Measurements from ENCODE around the gene PLA2G4E.

Gene PLA2G4E

DNA sequence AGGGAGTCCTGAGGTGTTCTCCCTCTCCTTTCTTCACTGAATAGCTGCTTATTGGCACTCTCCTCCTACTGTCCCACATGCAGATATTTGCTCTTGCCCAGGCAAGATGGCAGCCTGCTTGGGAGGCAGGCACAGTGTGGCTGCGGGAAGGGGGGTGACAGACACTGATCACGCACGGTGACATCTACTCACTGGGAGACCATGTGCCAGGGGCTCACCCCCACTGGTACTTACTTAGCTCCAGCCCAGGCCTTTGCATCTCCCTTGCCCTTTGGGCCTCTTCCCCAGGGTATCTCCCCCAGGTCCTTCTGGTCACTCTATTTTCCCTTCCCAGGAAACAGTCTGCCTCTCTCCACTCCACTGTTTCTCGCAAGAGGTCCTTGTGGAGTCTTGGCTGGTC, 6.4 kb downstream of the PLA2G4E start:
- no peaks in the 10 kb centered on the region for H3K36me3 Mint-ChIP-seq (ENCODE audit: low read depth)
- H3K9me3 Mint-ChIP-seq: no peaks in the 10 kb centered on the region
- no peak overlapping the region for H3K4me3 Mint-ChIP-seq
- peaks cover 12% of the 10 kb centered on the region for H3K4me1 Mint-ChIP-seq
- ATAC-seq (no peak), DNase-seq (no peak)
- H3K27ac Mint-ChIP-seq: no peak overlapping the region
- peaks cover 2% of the 10 kb centered on the region for H3K27me3 Mint-ChIP-seq

DNA sequence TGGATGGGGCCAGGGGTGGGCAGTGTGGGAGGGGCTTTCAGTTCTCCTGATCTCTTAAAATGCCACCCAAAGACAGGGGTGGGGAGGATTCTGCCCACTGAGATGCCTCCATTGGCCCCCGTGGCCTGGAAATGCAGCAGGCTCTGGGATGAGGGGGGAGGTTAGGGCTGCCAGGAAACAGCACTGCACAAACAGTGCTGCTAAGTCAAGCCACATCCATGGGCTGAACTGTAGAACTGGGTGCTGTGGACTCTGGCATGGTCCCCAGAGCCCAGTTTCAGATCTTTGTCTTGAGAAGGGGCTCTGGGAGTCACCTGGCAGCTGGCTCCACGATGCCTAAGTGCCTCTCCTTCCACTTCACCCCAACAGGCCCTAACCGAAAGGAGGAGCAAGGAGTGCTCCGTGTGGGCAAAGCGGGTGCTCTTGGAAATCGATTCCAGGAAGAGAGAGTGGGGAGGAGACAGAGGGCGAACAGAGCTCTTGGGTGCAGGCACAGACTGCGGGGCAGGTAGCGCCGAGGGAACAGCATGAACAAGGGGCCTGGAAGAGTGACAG, 7.8 kb downstream of the PLA2G4E start:
- DNase-seq (no peak), ATAC-seq (no peak)
- Mint-ChIP-seq H3K4me3 (no peak overlapping the region), H3K9me3 (no peaks in the 10 kb centered on the region), H3K4me1 (peaks cover 12% of the 10 kb centered on the region), H3K27ac (no peak overlapping the region), H3K27me3 (peaks cover 2% of the 10 kb centered on the region), H3K36me3 (ENCODE audit: low read depth) (no peaks in the 10 kb centered on the region)

DNA sequence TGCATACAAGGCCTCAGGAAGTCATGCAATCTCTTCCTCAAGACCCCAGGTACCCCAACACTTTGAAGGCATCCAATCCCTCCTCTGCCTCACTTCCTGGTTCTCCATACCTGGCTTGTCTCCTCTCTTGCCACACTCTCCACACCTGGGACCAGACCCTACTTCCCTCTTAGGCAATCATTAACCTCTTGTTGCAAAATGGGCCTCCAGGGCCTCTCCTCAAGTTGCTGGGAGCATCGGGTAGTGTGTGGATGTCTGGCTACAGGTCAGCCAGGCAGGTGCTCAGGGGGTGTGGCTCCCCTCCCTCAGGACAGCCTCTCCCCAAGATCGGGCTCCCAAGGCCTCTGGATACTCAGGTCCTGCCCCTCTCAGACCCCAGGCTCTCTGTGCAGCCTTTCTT, 8.6 kb downstream of the PLA2G4E start:
- H3K27ac Mint-ChIP-seq: no peak overlapping the region
- peaks cover 2% of the 10 kb centered on the region for H3K27me3 Mint-ChIP-seq
- DNase-seq: no peak
- no peaks in the 10 kb centered on the region for H3K36me3 Mint-ChIP-seq (ENCODE audit: low read depth)
- no peak for ATAC-seq
- peaks cover 14% of the 10 kb centered on the region for H3K4me1 Mint-ChIP-seq
- H3K9me3 Mint-ChIP-seq: no peaks in the 10 kb centered on the region
- no peak overlapping the region for H3K4me3 Mint-ChIP-seq

DNA sequence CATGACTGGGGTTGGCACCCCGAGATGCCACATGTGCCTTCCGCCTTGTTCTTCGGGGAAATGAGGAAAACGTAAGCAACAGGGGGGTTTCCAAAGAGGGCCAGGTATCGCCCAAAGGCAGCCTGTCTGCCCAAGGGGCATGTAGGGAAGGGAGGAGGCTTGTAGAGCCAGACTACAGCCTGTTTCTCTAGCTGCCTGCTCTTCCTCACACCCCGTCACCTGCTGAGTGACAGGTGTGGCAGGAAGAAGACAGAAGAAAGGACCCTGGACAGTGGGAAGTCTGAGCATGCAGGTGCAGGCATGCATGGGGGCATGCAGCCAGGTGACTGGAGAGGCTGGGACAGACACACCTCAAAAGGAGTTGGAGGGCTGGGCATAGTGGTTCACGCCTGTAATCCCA, 9.8 kb downstream of the PLA2G4E start:
- Mint-ChIP-seq H3K9me3 (no peaks in the 10 kb centered on the region), H3K4me3 (no peak overlapping the region), H3K36me3 (ENCODE audit: low read depth) (no peaks in the 10 kb centered on the region), H3K27ac (peak overlapping the region; percentile 75), H3K27me3 (peaks cover 2% of the 10 kb centered on the region), H3K4me1 (peaks cover 17% of the 10 kb centered on the region)
- ATAC-seq (no peak), DNase-seq (no peak)

DNA sequence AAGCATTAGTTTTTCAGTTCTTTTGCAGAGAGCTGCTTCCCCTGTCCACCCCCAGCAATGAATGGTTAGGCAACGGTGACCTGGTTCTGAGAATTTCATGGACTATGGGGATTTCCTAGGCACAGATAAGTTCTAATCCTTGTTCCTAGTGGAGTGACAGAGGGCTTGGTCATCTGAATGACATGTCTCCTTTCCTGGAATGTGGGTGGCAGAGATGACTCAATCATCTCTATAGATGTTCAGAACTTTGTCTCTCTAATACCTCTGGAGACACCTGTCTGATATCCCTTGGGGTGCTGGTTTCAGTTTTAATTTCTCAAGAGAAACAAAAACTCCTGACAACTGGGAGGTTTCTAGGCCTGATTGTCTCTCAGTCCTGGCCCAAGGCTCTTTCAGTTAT, 10.4 kb downstream of the PLA2G4E start:
- Mint-ChIP-seq H3K4me1 (peaks cover 23% of the 10 kb centered on the region), H3K36me3 (ENCODE audit: low read depth) (no peaks in the 10 kb centered on the region), H3K27ac (peak overlapping the region; percentile 75), H3K27me3 (peaks cover 2% of the 10 kb centered on the region), H3K9me3 (no peaks in the 10 kb centered on the region), H3K4me3 (no peak overlapping the region)
- no peak for DNase-seq
- ATAC-seq: peak; percentile 76

DNA sequence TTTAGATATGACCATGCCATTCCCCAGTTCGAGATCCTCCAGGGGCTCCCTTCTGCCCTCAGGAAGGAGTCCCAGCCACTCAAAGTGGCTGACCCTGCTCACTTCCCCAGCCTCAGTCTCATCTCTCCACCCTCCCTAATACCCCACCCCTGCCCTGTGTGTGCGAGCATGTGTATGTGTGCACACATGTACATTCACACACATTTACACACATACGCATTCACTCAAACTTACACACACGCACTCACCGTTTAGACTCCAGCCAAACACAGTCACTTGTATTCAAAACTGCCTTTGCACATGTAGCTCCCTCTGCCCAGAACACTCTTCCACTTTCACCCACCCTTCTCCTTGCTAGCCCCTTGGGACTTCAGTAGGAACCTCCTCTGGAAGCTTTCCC, 11.4 kb downstream of the PLA2G4E start:
- Mint-ChIP-seq H3K27me3 (peaks cover 2% of the 10 kb centered on the region), H3K9me3 (no peaks in the 10 kb centered on the region), H3K4me3 (no peak overlapping the region), H3K4me1 (peaks cover 24% of the 10 kb centered on the region), H3K27ac (no peak overlapping the region), H3K36me3 (ENCODE audit: low read depth) (no peaks in the 10 kb centered on the region)
- DNase-seq (no peak), ATAC-seq (no peak)

DNA sequence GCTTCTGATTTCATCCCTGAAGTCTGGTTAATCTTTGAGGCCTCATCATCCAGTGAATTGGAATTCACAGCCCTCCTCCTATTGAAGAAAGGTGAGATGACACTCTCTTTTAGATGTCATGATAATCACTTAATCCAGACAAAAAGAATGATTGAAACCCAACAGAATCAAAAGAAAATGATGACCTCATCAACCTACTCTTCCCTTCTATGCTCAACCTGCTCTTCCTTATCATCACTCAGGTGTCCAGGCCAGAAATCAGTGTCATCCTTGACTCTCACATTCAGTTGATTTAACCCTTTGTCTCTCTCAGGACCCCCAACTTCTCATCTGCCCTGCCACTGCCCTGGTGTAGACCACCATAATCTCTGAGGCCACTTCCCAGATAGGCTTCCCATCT, 11.8 kb downstream of the PLA2G4E start:
- H3K4me3 Mint-ChIP-seq: no peak overlapping the region
- ATAC-seq: no peak
- H3K9me3 Mint-ChIP-seq: no peaks in the 10 kb centered on the region
- no peak overlapping the region for H3K27ac Mint-ChIP-seq
- H3K36me3 Mint-ChIP-seq (ENCODE audit: low read depth): no peaks in the 10 kb centered on the region
- peaks cover 24% of the 10 kb centered on the region for H3K4me1 Mint-ChIP-seq
- DNase-seq: no peak
- peaks cover 3% of the 10 kb centered on the region for H3K27me3 Mint-ChIP-seq

DNA sequence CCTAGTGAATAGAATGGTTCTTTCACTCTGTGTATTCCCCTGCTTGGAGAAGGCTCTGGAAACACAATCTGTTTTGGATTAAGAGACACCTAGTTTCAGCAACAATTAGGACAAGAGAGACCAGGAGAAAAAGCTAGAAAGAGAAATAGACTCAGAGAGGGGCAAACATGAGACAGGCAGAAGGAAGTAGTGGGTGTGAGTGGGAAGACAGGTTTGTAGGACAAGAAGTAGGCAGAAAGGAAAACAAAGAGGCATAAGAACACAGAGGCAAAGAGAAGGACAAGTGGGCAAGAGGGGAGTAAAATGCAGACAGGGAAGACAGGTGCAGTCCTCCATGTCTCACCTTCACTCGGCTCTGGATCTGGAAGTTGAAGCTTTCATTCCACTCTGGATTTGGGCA, 13.5 kb downstream of the PLA2G4E start:
- H3K9me3 Mint-ChIP-seq: no peaks in the 10 kb centered on the region
- no peak for ATAC-seq
- DNase-seq: no peak
- H3K4me1 Mint-ChIP-seq: peaks cover 24% of the 10 kb centered on the region
- H3K36me3 Mint-ChIP-seq (ENCODE audit: low read depth): no peaks in the 10 kb centered on the region
- no peak overlapping the region for H3K4me3 Mint-ChIP-seq
- peaks cover 3% of the 10 kb centered on the region for H3K27me3 Mint-ChIP-seq
- no peak overlapping the region for H3K27ac Mint-ChIP-seq

DNA sequence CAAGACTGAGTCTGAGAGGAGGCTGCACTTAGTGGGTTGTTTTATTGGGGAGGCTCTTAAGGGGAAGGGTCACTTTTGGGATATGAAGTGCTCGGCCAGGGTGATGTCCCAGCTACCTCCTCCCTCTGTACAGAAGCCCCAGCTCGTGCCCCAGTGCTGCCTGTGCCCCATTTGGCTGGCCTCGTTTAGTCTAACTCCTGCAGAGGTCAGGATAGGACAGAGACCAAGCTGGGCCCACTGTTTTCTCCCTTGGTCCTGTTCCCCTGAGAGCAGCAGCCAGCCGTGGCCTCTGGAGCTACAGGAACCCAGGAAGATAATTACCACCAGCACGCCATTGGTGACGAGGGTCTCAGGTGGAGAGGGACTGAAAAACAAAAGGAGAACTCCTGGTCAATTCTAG, 18.5 kb downstream of the PLA2G4E start:
- no peak overlapping the region for H3K4me3 Mint-ChIP-seq
- H3K36me3 Mint-ChIP-seq (ENCODE audit: low read depth): no peaks in the 10 kb centered on the region
- DNase-seq (no peak), ATAC-seq (no peak)
- no peak overlapping the region for H3K27ac Mint-ChIP-seq
- peaks cover 22% of the 10 kb centered on the region for H3K4me1 Mint-ChIP-seq
- H3K27me3 Mint-ChIP-seq: peaks cover 6% of the 10 kb centered on the region
- H3K9me3 Mint-ChIP-seq: no peaks in the 10 kb centered on the region

DNA sequence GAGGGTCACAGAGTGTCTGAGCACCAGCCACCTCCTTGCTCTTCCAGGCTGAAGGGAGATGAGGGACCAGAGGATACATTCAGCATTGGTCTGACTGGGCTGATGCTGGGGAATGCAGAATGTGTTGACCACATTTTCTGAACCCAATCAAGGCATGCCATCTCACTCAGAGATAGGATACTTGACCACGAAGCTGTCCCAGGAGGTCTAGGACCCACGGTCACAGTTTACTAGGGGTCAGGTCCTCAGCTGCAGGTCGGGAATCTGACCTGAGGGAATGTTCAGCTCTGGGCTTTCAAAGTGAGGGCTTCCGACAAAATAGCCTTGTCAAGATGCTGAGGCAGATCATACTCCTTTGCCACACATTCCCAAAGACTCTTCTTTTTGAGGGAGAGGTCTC, 19.6 kb downstream of the PLA2G4E start:
- Mint-ChIP-seq H3K4me3 (no peak overlapping the region), H3K27me3 (peaks cover 6% of the 10 kb centered on the region), H3K9me3 (no peaks in the 10 kb centered on the region), H3K4me1 (peaks cover 18% of the 10 kb centered on the region), H3K36me3 (ENCODE audit: low read depth) (no peaks in the 10 kb centered on the region), H3K27ac (no peak overlapping the region)
- no peak for DNase-seq
- no peak for ATAC-seq

DNA sequence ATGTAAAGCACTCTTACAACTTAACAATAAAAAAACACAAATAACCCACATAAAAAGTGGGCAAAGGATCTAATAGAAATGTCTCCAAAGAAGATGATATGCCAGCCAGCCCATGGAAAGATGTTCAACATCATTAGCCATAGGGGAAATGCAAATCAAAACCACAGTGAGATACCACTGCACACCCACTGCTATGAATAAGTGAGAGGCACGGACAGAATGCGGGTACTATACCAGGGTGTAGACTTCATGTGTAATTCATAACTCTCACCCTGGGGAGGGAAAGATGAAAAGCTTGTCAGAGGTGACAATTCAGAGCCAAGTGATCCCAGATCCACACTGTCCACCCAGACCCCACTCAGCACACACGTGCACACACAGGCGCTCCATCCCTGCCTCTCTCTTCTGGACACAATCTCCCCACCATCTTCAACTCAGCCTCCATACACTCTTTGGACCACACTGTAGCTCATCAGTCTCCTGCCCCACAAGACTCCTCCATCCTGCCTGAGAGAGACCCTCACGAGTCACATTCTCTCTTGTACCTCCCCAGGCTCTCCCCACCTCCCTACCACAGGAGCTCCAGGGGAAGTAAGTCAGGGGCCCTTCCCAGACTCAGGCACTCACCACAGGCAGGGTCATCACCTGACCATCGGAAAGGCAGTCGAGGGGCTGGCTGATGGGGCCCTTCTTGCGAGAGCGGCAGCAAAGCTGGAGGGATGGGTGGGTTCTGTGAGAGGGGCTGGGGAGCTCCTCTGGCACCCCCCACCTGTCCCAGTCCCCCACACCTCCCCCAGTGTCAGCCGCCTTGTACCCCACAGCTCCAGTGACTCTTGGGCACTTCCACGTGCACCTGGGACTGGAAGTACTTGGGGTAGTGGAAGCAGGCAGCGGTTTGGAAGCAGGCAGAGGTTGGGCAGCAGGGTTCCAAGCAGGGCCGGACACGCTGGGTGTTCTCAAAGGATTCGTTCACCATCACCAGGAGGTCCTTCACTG, 21.3 kb downstream of the PLA2G4E start:
- Mint-ChIP-seq H3K9me3 (no peaks in the 10 kb centered on the region), H3K27me3 (peaks cover 6% of the 10 kb centered on the region), H3K4me3 (no peak overlapping the region), H3K4me1 (peaks cover 11% of the 10 kb centered on the region), H3K36me3 (ENCODE audit: low read depth) (no peaks in the 10 kb centered on the region), H3K27ac (peak overlapping the region; percentile 36)
- peak; percentile 90 for ATAC-seq
- no peak for DNase-seq

DNA sequence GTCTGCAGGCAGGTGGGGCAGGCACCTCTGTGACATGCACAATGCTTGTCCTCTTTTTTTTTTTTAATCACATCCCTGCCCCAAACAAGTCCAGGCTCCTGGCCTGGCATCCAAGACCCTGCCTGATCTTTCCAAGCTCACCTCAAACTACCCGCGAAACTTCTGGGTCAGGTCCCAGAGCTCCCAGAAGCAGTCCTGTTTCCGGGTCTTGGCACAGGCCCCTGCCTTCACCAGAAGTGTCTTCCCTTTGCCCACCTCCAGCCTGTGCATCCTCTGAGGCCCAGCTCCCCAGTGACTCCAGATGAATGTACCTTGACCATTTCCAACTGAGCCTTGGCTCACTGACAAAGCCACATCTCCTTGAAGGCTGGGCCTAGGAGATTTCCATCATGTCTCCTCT, 23.0 kb downstream of the PLA2G4E start:
- Mint-ChIP-seq H3K27me3 (peaks cover 2% of the 10 kb centered on the region), H3K36me3 (ENCODE audit: low read depth) (no peaks in the 10 kb centered on the region), H3K9me3 (no peaks in the 10 kb centered on the region), H3K4me1 (peaks cover 11% of the 10 kb centered on the region), H3K27ac (no peak overlapping the region), H3K4me3 (no peak overlapping the region)
- no peak for ATAC-seq
- DNase-seq: no peak

DNA sequence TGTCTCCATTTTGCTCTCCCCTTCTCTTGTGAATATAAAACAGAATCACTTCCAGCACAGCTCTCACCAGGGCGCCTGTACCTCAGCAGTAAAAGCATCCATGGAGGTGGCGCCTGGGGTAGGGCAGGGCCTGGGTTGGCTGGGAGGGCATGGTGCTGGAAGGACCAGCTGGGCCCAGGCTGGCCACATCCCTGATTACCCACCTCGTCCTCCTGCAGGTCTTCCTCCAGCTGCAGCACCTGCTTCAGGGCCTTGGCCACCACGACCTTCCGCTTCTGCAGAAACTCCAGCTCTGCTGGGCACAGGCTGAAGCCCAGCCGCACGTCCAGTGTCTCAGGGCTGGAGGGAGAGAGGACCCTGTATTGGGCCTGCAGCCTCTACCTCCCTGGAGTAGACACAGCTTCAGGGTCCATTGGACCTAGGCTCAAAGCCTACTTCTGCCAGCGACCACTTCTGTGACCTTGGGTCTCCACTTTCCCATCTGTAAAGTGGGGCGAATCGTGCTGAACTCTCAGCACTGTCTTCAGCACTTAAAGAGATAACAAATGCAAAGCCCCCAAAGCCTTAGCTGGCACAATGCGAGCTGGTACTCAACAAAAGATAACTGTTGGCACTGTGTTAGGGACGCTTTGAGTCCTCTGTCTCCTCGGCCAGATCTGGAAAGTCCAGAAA, 23.8 kb downstream of the PLA2G4E start:
- Mint-ChIP-seq H3K27me3 (peaks cover 2% of the 10 kb centered on the region), H3K36me3 (ENCODE audit: low read depth) (no peaks in the 10 kb centered on the region), H3K9me3 (no peaks in the 10 kb centered on the region), H3K4me3 (no peak overlapping the region), H3K4me1 (peaks cover 11% of the 10 kb centered on the region), H3K27ac (no peak overlapping the region)
- no peak for ATAC-seq
- no peak for DNase-seq

DNA sequence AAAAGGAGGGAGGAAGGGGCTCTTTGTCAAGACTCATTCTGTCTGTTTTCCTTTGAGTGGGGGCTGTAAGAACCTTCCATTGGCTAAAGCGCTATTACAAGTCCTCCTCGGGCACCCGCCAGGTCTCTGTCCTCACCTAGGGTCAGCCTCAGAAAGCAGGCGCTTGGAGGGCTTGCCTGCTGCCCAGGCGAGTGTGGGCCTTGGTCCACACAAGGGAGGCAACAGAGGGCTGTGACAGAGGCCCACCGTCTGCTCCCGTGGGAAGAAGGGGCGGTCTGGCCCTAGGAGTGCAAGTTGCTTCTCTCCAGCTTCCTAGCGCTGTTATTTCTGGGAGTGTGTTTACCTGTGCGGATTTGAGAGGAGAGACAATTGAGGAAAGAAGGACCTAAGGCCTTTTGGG, 24.5 kb downstream of the PLA2G4E start:
- Mint-ChIP-seq H3K27me3 (peaks cover 2% of the 10 kb centered on the region), H3K9me3 (no peaks in the 10 kb centered on the region), H3K36me3 (ENCODE audit: low read depth) (no peaks in the 10 kb centered on the region), H3K27ac (no peak overlapping the region), H3K4me3 (no peak overlapping the region), H3K4me1 (peaks cover 11% of the 10 kb centered on the region)
- no peak for ATAC-seq
- no peak for DNase-seq

DNA sequence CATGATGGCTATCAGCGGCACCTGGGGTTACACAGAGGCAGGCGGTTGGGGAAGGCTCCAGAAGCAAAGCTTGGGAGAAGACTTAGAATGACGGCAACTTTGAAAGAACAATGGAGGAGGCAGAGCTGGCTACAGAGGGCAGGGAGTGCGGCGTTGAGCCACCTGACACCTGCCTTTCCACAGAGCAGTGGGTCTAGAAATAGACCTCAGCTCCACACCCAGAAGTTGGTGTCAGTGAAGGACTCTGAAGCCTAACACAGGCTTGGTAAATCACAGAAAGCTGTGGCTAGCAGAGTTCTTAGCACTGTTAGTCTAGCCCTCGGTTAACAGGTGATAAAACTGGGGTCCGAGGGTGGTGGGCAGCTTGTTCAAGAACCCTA, 25.4 kb downstream of the PLA2G4E start:
- Mint-ChIP-seq H3K9me3 (no peaks in the 10 kb centered on the region), H3K4me1 (peaks cover 11% of the 10 kb centered on the region), H3K27me3 (no peaks in the 10 kb centered on the region), H3K27ac (no peak overlapping the region), H3K4me3 (no peak overlapping the region), H3K36me3 (ENCODE audit: low read depth) (no peaks in the 10 kb centered on the region)
- DNase-seq (no peak), ATAC-seq (no peak)

All from activated naive CD8-positive, alpha-beta T cell treated with anti-CD3 and anti-CD28 coated beads, Interleukin-2, amount 50 U/mL, for 24 hours (primary cell).